Measurements from ENCODE around the gene MACROD2. TPM values are rescaled to one million over a fixed set of nuclear protein-coding genes. Genes with fewer than 3 reads are reported as not detected.
A peak's percentile ranks its signal among the peaks of the same experiment; 100 is the strongest.

MACROD2 gene
- total RNA-seq, 1 donor from 2014 or later, result 1.6 TPM

DNA sequence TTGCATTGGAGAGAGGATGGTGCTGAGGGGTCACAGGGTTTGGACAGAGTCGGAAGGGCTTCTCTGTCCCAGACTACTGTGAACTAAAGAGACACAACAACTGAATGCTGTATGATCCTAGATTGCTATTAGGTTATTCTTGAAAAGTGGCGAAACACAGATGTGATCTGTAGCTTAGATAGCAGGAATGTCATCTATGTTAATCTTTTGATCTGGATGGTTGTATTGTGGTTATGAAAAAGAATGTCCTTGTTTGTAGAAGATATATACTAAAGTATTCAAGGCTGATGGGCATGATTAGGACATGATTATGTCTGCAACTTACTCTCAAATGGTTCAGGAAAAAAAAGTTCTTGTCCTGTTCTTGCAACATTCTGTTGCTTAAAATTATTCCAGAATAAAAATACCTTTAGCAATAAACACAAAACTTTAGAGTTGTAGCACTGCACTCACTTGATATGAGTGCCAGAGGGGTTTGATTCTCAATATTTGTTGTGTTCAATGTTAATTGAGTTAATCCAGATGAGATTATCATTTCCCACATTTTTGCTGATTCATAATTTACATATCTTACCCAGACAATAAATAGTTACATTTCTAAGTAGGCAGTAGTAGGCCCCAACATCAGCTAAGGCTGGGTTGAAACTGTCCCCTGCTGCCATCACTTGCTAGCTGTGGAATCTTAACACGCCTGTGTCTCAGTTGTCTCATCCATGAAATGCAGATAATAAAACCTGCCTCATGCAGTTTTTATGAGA is 1932.8 kb downstream of the MACROD2 start:
- H3K27me3 ChIP-seq (ENCODE audit: control insufficient read depth, insufficient read depth, low read length), result no peaks in the 10 kb centered on the region
- no peak overlapping the region for H3K4me3 ChIP-seq (ENCODE audit: low read depth, low read length)
- DNase-seq (ENCODE audit: low read depth) (no peak), FAIRE-seq (no peak)
- H3K36me3 ChIP-seq (ENCODE audit: control insufficient read depth, insufficient read depth, low read length), result no peaks in the 10 kb centered on the region
- TF ChIP-seq, protein P1, sequence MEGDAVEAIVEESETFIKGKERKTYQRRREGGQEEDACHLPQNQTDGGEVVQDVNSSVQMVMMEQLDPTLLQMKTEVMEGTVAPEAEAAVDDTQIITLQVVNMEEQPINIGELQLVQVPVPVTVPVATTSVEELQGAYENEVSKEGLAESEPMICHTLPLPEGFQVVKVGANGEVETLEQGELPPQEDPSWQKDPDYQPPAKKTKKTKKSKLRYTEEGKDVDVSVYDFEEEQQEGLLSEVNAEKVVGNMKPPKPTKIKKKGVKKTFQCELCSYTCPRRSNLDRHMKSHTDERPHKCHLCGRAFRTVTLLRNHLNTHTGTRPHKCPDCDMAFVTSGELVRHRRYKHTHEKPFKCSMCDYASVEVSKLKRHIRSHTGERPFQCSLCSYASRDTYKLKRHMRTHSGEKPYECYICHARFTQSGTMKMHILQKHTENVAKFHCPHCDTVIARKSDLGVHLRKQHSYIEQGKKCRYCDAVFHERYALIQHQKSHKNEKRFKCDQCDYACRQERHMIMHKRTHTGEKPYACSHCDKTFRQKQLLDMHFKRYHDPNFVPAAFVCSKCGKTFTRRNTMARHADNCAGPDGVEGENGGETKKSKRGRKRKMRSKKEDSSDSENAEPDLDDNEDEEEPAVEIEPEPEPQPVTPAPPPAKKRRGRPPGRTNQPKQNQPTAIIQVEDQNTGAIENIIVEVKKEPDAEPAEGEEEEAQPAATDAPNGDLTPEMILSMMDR (IDR thresholded peaks at IDR 0.05; ENCODE audit: insufficient read depth, low read length, severe bottlenecking), result no peak

DNA sequence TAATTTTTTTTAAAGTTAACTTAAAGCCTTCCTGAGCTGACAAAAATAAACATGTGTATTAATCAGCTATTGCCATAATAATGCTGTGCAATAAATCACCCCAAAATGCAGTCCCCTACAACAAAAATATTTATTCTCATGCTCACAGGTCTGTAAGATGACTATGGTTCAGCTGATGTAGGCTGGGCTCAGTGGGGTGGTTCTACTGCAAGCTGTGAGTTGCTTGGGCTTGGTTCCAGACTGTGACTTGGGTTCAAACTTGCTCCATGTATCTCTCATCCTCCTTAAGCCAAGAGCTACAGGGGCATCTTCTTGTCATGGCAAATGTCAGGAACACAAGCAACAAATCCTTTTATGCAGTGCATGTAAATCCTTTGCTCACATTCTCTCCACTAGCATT is 1933.6 kb downstream of the MACROD2 start:
- Histone ChIP-seq H3K4me3 (ENCODE audit: low read depth, low read length) (no peak overlapping the region), H3K27me3 (ENCODE audit: control insufficient read depth, insufficient read depth, low read length) (no peaks in the 10 kb centered on the region), H3K36me3 (ENCODE audit: control insufficient read depth, insufficient read depth, low read length) (no peaks in the 10 kb centered on the region)
- no peak for FAIRE-seq
- DNase-seq (ENCODE audit: low read depth), result no peak
- TF ChIP-seq, protein P1 (IDR thresholded peaks at IDR 0.05; ENCODE audit: insufficient read depth, low read length, severe bottlenecking), result no peak

DNA sequence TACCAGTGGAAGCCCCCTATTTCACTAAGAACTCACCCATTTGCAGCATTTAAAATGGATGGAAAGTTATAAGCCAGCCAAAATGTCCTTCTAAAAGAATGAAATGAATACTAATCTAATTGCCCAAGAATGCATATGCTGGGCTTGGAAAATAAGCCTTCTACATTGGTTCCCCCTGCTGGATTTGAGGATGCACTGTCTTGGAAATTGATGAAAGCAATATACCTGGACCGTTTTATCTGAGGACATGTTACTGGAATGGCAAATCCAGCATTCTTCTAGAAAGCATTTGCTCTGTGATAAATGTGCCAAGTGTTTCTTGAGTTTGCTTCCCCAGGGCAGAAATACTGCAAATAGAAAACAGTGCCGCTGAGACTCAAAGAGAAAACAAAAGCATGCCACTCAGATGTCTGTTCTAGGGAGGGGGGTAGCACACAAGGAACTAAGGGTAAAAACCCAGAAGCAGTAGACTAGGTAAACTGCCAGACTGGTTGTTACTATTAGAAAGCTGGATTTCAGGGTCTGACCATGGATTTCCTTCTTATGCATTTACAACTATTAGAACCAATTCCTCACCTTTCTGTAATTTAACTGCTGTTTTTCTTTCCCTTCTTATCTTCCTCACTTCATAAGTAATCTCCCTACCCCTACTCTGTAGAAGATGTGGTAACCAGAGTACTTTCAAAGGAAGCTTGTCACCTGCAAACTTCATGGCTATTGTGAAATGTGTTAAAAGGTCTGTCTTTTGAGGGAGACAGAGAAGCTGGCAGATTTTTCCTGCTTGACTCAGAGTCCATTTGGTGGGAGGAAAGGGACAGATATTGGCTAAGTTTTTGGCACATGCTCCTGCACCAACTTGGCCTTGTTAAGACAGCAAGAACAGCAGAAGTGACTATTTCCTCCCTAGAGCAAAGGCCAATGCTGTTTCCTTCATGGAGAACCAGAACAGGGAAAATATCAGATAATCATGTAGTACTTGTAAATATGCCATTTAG is 1935.3 kb downstream of the MACROD2 start:
- Histone ChIP-seq H3K36me3 (ENCODE audit: control insufficient read depth, insufficient read depth, low read length) (no peaks in the 10 kb centered on the region), H3K4me3 (ENCODE audit: low read depth, low read length) (no peak overlapping the region), H3K27me3 (ENCODE audit: control insufficient read depth, insufficient read depth, low read length) (no peaks in the 10 kb centered on the region)
- DNase-seq (ENCODE audit: low read depth) (peak; percentile 71), FAIRE-seq (no peak)
- TF ChIP-seq, protein P1 (IDR thresholded peaks at IDR 0.05; ENCODE audit: insufficient read depth, low read length, severe bottlenecking), result peak; percentile 58

DNA sequence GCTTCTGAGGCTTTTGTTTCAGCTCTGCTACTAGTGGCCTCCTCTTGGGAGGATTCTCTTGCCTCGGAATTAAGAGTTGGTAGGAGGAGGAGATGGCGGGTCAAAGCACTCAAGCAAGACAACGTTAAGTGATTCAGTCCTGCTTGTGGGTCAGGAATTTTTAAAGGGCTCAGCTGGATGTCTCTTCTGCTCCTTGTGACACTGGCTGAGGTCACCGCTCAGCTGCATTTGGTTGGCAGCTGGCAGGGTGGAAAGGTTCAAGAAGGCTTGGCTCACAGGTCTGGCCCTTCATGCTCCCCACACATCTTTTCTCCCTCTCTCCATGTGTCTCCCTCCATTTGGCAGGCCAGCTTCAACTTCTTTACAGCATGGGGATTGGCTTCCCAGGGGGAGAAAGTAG is 1936.6 kb downstream of the MACROD2 start:
- no peak for FAIRE-seq
- Histone ChIP-seq H3K36me3 (ENCODE audit: control insufficient read depth, insufficient read depth, low read length) (no peaks in the 10 kb centered on the region), H3K4me3 (ENCODE audit: low read depth, low read length) (no peak overlapping the region), H3K27me3 (ENCODE audit: control insufficient read depth, insufficient read depth, low read length) (no peaks in the 10 kb centered on the region)
- TF ChIP-seq, protein P1 (IDR thresholded peaks at IDR 0.05; ENCODE audit: insufficient read depth, low read length, severe bottlenecking), result no peak
- no peak for DNase-seq (ENCODE audit: low read depth)

DNA sequence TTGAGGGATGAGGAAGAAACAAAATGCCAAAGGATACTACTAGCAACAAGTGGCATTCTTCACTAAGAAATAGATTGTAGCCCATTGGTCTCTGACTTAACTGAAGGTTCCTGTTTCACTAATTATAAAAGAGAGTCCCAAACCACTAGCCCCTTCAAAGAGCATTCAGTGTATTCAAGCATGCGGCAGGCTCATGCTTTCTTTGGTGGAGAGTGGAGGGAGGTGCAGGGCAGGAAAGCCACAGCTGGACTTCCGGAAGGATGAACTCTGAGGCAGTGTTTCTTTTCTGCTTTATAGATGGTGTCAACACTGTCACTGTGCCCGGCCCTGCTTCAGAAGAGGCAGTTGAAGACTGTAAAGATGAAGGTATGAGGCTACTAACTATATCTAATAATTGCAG is 1941.9 kb downstream of the MACROD2 start:
- no peak overlapping the region for H3K4me3 ChIP-seq (ENCODE audit: low read depth, low read length)
- DNase-seq (ENCODE audit: low read depth), result no peak
- no peaks in the 10 kb centered on the region for H3K36me3 ChIP-seq (ENCODE audit: control insufficient read depth, insufficient read depth, low read length)
- no peak for FAIRE-seq
- no peaks in the 10 kb centered on the region for H3K27me3 ChIP-seq (ENCODE audit: control insufficient read depth, insufficient read depth, low read length)
- TF ChIP-seq, protein P1 (IDR thresholded peaks at IDR 0.05; ENCODE audit: insufficient read depth, low read length, severe bottlenecking), result no peak

Measured in bronchial epithelial cell (primary cell).